Measurements from ENCODE around the gene ARFGAP2.

- no peak for TF ChIP-seq POLR2A (IDR thresholded peaks at IDR 0.05)
- TF ChIP-seq, protein P1, sequence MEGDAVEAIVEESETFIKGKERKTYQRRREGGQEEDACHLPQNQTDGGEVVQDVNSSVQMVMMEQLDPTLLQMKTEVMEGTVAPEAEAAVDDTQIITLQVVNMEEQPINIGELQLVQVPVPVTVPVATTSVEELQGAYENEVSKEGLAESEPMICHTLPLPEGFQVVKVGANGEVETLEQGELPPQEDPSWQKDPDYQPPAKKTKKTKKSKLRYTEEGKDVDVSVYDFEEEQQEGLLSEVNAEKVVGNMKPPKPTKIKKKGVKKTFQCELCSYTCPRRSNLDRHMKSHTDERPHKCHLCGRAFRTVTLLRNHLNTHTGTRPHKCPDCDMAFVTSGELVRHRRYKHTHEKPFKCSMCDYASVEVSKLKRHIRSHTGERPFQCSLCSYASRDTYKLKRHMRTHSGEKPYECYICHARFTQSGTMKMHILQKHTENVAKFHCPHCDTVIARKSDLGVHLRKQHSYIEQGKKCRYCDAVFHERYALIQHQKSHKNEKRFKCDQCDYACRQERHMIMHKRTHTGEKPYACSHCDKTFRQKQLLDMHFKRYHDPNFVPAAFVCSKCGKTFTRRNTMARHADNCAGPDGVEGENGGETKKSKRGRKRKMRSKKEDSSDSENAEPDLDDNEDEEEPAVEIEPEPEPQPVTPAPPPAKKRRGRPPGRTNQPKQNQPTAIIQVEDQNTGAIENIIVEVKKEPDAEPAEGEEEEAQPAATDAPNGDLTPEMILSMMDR (IDR thresholded peaks at IDR 0.05), result no peak
Measured at GRCh38 chr11:47222696-47223095, 46.0 kb upstream of the ARFGAP2 start.

Data from adrenal gland (tissue), 5 donors.